ENCODE results near the gene TPTE. TPM values are rescaled to one million over a fixed set of nuclear protein-coding genes. Genes with fewer than 3 reads are reported as not detected.
"Not testable (repeated sequence)": the region's sequence is repeated elsewhere in the genome, so short reads cannot be mapped to it uniquely, and the experiment has no call there.

The TPTE gene
- total RNA-seq (not detected in 2 replicates), polyA plus RNA-seq (not detected in 2 replicates), polyA minus RNA-seq (not detected in 2 replicates)
- not detected for total RNA-seq (2013)

GRCh38 chr21:10521091-10521598 lies at the start of gene TPTE:
TSS of gene TPTE (plus strand) at chr21:10521583. CDS start at chr21:10538724, 17,141 bp downstream.
- intact Hi-C loops (cut with micrococcal nuclease) = no loop called here
- DNase-seq = no peak

GRCh38 chr21:10471999-10472398 lies 49.4 kb upstream of the TPTE start:
- POLR2A ChIA-PET; H3K4me3 Mint-ChIP-seq; intact Hi-C loops (cut with micrococcal nuclease): not testable (repeated sequence)

More at GRCh38 chr21:10521091-10521598, at the start of gene TPTE:
- Histone ChIP-seq H3K27ac (ENCODE audit: low read length in 2 of 2) (no peak within 1 kb of the TSS), H3K4me1 (ENCODE audit: control insufficient read depth in 2 of 2, insufficient read depth in 2 of 2, low read length in 2 of 2) (no peaks in the 10 kb centered on the region), H3K9me3 (ENCODE audit: control extremely low read depth in 1 of 3, control insufficient read depth in 2 of 3, insufficient read depth in 1 of 3, low read length in 2 of 3) (peaks cover 1 to 34% (median 6%) of the 10 kb centered on the region in 3 donors), H3K79me2 (ENCODE audit: control insufficient read depth, insufficient read depth, low read length) (no peaks in the 10 kb centered on the region), H3K4me3 (ENCODE audit: control extremely low read depth in 1 of 5, extremely low read depth in 1 of 5, insufficient read depth in 1 of 5, low read depth in 2 of 5, low read length in 4 of 5) (no peak within 1 kb of the TSS), H3K4me2 (replicated peaks; ENCODE audit: low read depth, low read length, poor library complexity, severe bottlenecking) (no peak within 1 kb of the TSS), H3K9ac (ENCODE audit: low read length) (no peak within 1 kb of the TSS), H3K27me3 (replicated peaks in 1 of 4; ENCODE audit: control extremely low read depth in 1 of 4, control insufficient read depth in 3 of 4, insufficient read depth in 4 of 4, low read length in 3 of 4) (no peaks in the 10 kb centered on the region), H3K36me3 (replicated peaks in 1 of 2; ENCODE audit: control extremely low read depth in 1 of 2, control insufficient read depth in 1 of 2, extremely low read depth in 1 of 2, insufficient read depth in 2 of 2, low read length in 1 of 2) (no peaks in the 10 kb centered on the region), H4K20me1 (ENCODE audit: control insufficient read depth, insufficient read depth, low read length, poor library complexity, severe bottlenecking) (no peaks in the 10 kb centered on the region), H2AFZ (ENCODE audit: insufficient read depth, low read depth, low read length, poor library complexity, severe bottlenecking) (no peak within 1 kb of the TSS)
- ChIA-PET CTCF (no interaction called here), POLR2A (no interaction called here)
- Mint-ChIP-seq H3K9me3 (ENCODE audit: insufficient read depth) (peaks cover 15% of the 10 kb centered on the region), H3K27ac (no peak within 1 kb of the TSS), H3K4me3 (no peak within 1 kb of the TSS), H3K27me3 (no peaks in the 10 kb centered on the region), H3K4me1 (no peaks in the 10 kb centered on the region)
- TF ChIP-seq EZH2 (IDR thresholded peaks at IDR 0.05; ENCODE audit: borderline replicate concordance, insufficient read depth, low read depth, low read length, poor library complexity, severe bottlenecking) (no peak), CTCF (IDR thresholded peaks at IDR 0.05) (no peak)
- peak; percentile 45 for ATAC-seq (ENCODE audit: low read depth)
- 76% methylated on average over 57 of the region's 66 CpGs for WGBS (ENCODE audit: insufficient coverage)

GRCh38 chr21:10477794-10478193 lies 43.6 kb upstream of the TPTE start:
- CTCF ChIA-PET; H3K9me3 Mint-ChIP-seq (ENCODE audit: insufficient read depth); H3K4me2 ChIP-seq (replicated peaks; ENCODE audit: low read depth, low read length, poor library complexity, severe bottlenecking); H3K4me3 Mint-ChIP-seq; H4K20me1 ChIP-seq (ENCODE audit: control insufficient read depth, insufficient read depth, low read length, poor library complexity, severe bottlenecking); H3K27me3 ChIP-seq (replicated peaks in 1 of 4; ENCODE audit: control extremely low read depth in 1 of 4, control insufficient read depth in 3 of 4, insufficient read depth in 4 of 4, low read length in 3 of 4); H3K4me1 ChIP-seq (ENCODE audit: control insufficient read depth in 2 of 2, insufficient read depth in 2 of 2, low read length in 2 of 2); H3K9ac ChIP-seq (ENCODE audit: low read length); H3K27ac Mint-ChIP-seq; H3K36me3 ChIP-seq (replicated peaks in 1 of 2; ENCODE audit: control extremely low read depth in 1 of 2, control insufficient read depth in 1 of 2, extremely low read depth in 1 of 2, insufficient read depth in 2 of 2, low read length in 1 of 2); H3K9me3 ChIP-seq (ENCODE audit: control extremely low read depth in 1 of 3, control insufficient read depth in 2 of 3, insufficient read depth in 1 of 3, low read length in 2 of 3); H3K4me1 Mint-ChIP-seq; DNase-seq; H2AFZ ChIP-seq (ENCODE audit: insufficient read depth, low read depth, low read length, poor library complexity, severe bottlenecking); H3K27ac ChIP-seq (ENCODE audit: low read length in 2 of 2); H3K4me3 ChIP-seq (ENCODE audit: control extremely low read depth in 1 of 5, extremely low read depth in 1 of 5, insufficient read depth in 1 of 5, low read depth in 2 of 5, low read length in 4 of 5); ATAC-seq (ENCODE audit: low read depth); intact Hi-C loops (cut with micrococcal nuclease); POLR2A ChIA-PET; H3K27me3 Mint-ChIP-seq; H3K79me2 ChIP-seq (ENCODE audit: control insufficient read depth, insufficient read depth, low read length): not testable (repeated sequence)
- 74% methylated on average over 5 of the region's 7 CpGs for WGBS (ENCODE audit: insufficient coverage)

More at GRCh38 chr21:10471999-10472398, 49.4 kb upstream of the TPTE start:
- H3K27ac ChIP-seq (ENCODE audit: low read length in 2 of 2); H3K27ac Mint-ChIP-seq; H3K79me2 ChIP-seq (ENCODE audit: control insufficient read depth, insufficient read depth, low read length); H3K4me1 ChIP-seq (ENCODE audit: control insufficient read depth in 2 of 2, insufficient read depth in 2 of 2, low read length in 2 of 2); H4K20me1 ChIP-seq (ENCODE audit: control insufficient read depth, insufficient read depth, low read length, poor library complexity, severe bottlenecking); H3K9me3 ChIP-seq (ENCODE audit: control extremely low read depth in 1 of 3, control insufficient read depth in 2 of 3, insufficient read depth in 1 of 3, low read length in 2 of 3); H3K4me3 ChIP-seq (ENCODE audit: control extremely low read depth in 1 of 5, extremely low read depth in 1 of 5, insufficient read depth in 1 of 5, low read depth in 2 of 5, low read length in 4 of 5); CTCF ChIA-PET; ATAC-seq (ENCODE audit: low read depth); H3K9me3 Mint-ChIP-seq (ENCODE audit: insufficient read depth); H3K27me3 Mint-ChIP-seq; H3K4me1 Mint-ChIP-seq; H3K36me3 ChIP-seq (replicated peaks in 1 of 2; ENCODE audit: control extremely low read depth in 1 of 2, control insufficient read depth in 1 of 2, extremely low read depth in 1 of 2, insufficient read depth in 2 of 2, low read length in 1 of 2); H2AFZ ChIP-seq (ENCODE audit: insufficient read depth, low read depth, low read length, poor library complexity, severe bottlenecking); DNase-seq; H3K27me3 ChIP-seq (replicated peaks in 1 of 4; ENCODE audit: control extremely low read depth in 1 of 4, control insufficient read depth in 3 of 4, insufficient read depth in 4 of 4, low read length in 3 of 4); H3K4me2 ChIP-seq (replicated peaks; ENCODE audit: low read depth, low read length, poor library complexity, severe bottlenecking); H3K9ac ChIP-seq (ENCODE audit: low read length): not testable (repeated sequence)
